H1 (cell line): ENCODE measurements around the gene IER5. TPM values are rescaled to one million over a fixed set of nuclear protein-coding genes. Genes with fewer than 3 reads are reported as not detected.

Source experiments
- BACH1 ChIP-seq: IDR thresholded peaks from 2 replicates; pipeline ENCODE4 v1.6.1; 2012; ENCODE audit warnings: low read length, improper control_type of control experiment
- MAFK ChIP-seq: IDR thresholded peaks from 2 replicates; pipeline ENCODE4 v1.6.1; 2012; ENCODE audit warnings: low read depth, mild to moderate bottlenecking, improper control_type of control experiment, low read length
- RBBP5 ChIP-seq: IDR thresholded peaks from 2 replicates; pipeline ENCODE4 v1.7.1; 2012; ENCODE audit warnings: low read depth, mild to moderate bottlenecking, inconsistent platforms, low read length, moderate library complexity, borderline replicate concordance
- RFX5 ChIP-seq: IDR thresholded peaks from 2 replicates; pipeline ENCODE4 v1.6.1; 2011; ENCODE audit warnings: low read depth, low read length, improper control_type of control experiment, borderline replicate concordance
- YY1 ChIP-seq: IDR thresholded peaks from 2 replicates; pipeline ENCODE4 v1.6.1; 2011; ENCODE audit warnings: low read depth, mild to moderate bottlenecking, low read length
- polyA plus RNA-seq, 7 experiments: library from polyadenylated mRNA; depleted of rRNA in 3 of 7; stranded (reverse) in 5 of 7; unstranded in 2 of 7; fragments of >200 nt in 5 of 7; fragments of 200-250 nt in 2 of 7; gene quantifications; 1 replicate in 5 of 7; 2 replicates in 1 of 7; 4 replicates in 1 of 7; pipeline versions ENCODE4 v1.2.1 to v1.2.3, GENCODE V29; 2011 to 2013; ENCODE audit warnings: missing spikeins in 2 of 7, mixed read lengths in 2 of 7
- total RNA-seq: library from RNA; stranded (reverse); fragmentation: NEBNext Ultra II Directional; extraction: Animal tissue kit (Norgen Biotek cat#: 25700); gene quantifications from 2 replicates; pipeline ENCODE4 v1.2.1, GENCODE V29; 2021

IER5 gene
- total and polyA plus RNA-seq, 2 of the 8 experiments (the other 6 are each of a cell fraction or from before 2014, with no cell fraction given), result 3.5 to 7.7 TPM

DNA sequence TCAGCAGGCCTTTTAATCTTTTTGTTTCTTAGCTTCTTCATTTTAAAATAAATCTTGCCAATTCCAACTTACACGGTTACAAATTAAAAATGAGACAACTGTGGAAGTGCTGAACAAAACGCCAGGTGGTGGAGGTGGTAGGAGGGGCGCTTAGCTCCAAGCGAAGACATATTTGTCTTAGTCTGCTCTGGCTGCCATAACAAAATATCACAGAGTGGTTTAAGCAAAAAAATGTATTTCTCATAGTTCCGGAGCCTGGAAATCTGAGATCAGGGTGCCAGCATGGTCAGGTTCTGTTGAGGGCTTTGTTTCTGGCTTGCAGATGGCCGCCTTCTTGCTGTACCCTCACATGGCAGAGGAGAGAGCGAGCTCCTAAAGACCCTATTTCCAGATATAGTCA is 14.9 kb downstream of the IER5 start (continued):
- TF ChIP-seq RBBP5, result no peak
- TF ChIP-seq BACH1, result no peak
- no peak for TF ChIP-seq MAFK
- TF ChIP-seq YY1, result no peak
- TF ChIP-seq RFX5, result no peak
